Endothelial cell of umbilical vein (primary cell): ENCODE results near the gene PARP12. TPM values are rescaled to one million over a fixed set of nuclear protein-coding genes. Genes with fewer than 3 reads are reported as not detected.

Experiments used
- BruUV-seq: library from RNA; stranded (reverse); fragments of 400-500 nt; replicated peaks from 2 replicates; lab custom pipeline; 2021; lab: Mats Ljungman, UMichigan
- CTCF ChIA-PET: fragments of 300-600, 350-600 bp; sonication (Branson Sonifier 250); formaldehyde crosslinking; loops from one replicate; lab custom pipeline; 2021; ENCODE audit warnings: antibody characterized with exemption, inconsistent platforms; lab: Charles Lee
- POLR2A ChIA-PET: fragments of 300-600, 350-600 bp; sonication (Branson Sonifier 250); formaldehyde crosslinking; loops from one replicate; lab custom pipeline; 2021; ENCODE audit warnings: antibody characterized with exemption, inconsistent platforms; lab: Charles Lee
- DNase-seq: peaks from one replicate; pipeline ENCODE4 v3.0.0-alpha.2; 2011; ENCODE audit warnings: low read depth, low spot score
- FAIRE-seq: peaks from 2 replicates; lab custom pipeline; 2011; peaks lifted over from hg19 to GRCh38; lab: Jason Lieb, UNC
- H2AFZ ChIP-seq: 2 replicates; pipeline ENCODE4 v1.6.0; 2012; ENCODE audit warnings: low read depth, low read length, control low read depth, inconsistent platforms
- H3K27ac ChIP-seq: 2 replicates; pipeline ENCODE4 v1.5.1; 2011; ENCODE audit warnings: low read depth, mild to moderate bottlenecking, control low read depth, low read length, moderate library complexity; ENCODE audit not compliant: insufficient read depth
- H3K27me3 ChIP-seq, 2 experiments: 2 replicates each; pipeline versions ENCODE4 v1.6.0 to v1.6.1; 2011; ENCODE audit warnings: low read length in 2 of 2, mixed read lengths in 1 of 2; ENCODE audit not compliant: control insufficient read depth in 2 of 2, insufficient read depth in 2 of 2
- H3K36me3 ChIP-seq, 2 experiments: 2 replicates in 1 of 2; 3 replicates in 1 of 2; pipeline ENCODE4 v1.5.1; 2011; ENCODE audit warnings: low read length in 2 of 2, mild to moderate bottlenecking in 1 of 2, moderate library complexity in 1 of 2; ENCODE audit not compliant: control insufficient read depth in 2 of 2, insufficient read depth in 2 of 2; ENCODE audit errors: extremely low read depth in 1 of 2
- H3K4me1 ChIP-seq: 3 replicates; pipeline ENCODE4 v1.5.1; 2011; ENCODE audit warnings: mild to moderate bottlenecking, low read length; ENCODE audit not compliant: control insufficient read depth, insufficient read depth; ENCODE audit errors: extremely low read depth
- H3K4me2 ChIP-seq: 2 replicates; pipeline ENCODE4 v1.6.1; 2011; ENCODE audit warnings: low read length, control low read depth, mixed read lengths; ENCODE audit not compliant: insufficient read depth
- H3K4me3 ChIP-seq, 3 experiments: fragments of 200-600 bp in 1 of 3; sonication (generic), shearing (Covaris generic) in 1 of 3; replicated peaks in 1 of 3; 2 replicates each; pipeline ENCODE4 v1.5.1; 2011 to 2016; ENCODE audit warnings: control low read depth in 3 of 3, low read length in 3 of 3, mild to moderate bottlenecking in 2 of 3, inconsistent platforms in 1 of 3, low read depth in 1 of 3, moderate library complexity in 1 of 3; ENCODE audit not compliant: insufficient read depth in 1 of 3
- H3K79me2 ChIP-seq: 2 replicates; pipeline ENCODE4 v1.6.0; 2012; ENCODE audit warnings: low read length, inconsistent platforms; ENCODE audit not compliant: control insufficient read depth, insufficient read depth
- H3K9ac ChIP-seq: replicated peaks from 2 replicates; pipeline ENCODE3; 2011; ENCODE audit warnings: low read length, control low read depth; ENCODE audit not compliant: insufficient read depth; ENCODE audit errors: extremely low read depth
- H3K9me1 ChIP-seq: replicated peaks from 3 replicates; pipeline ENCODE4 v1.6.0; 2011; ENCODE audit warnings: mild to moderate bottlenecking, low read length; ENCODE audit not compliant: control insufficient read depth, insufficient read depth; ENCODE audit errors: extremely low read depth
- H3K9me3 ChIP-seq: replicated peaks from 2 replicates; pipeline ENCODE4 v1.5.1; 2012; ENCODE audit warnings: low read length, inconsistent platforms; ENCODE audit not compliant: control insufficient read depth, insufficient read depth
- H4K20me1 ChIP-seq: replicated peaks from 2 replicates; pipeline ENCODE3; 2011; ENCODE audit warnings: mild to moderate bottlenecking, low read length; ENCODE audit not compliant: control insufficient read depth, insufficient read depth; ENCODE audit errors: extremely low read depth
- CTCF ChIP-seq, 2 donors: IDR thresholded peaks; 1 replicate in 1 of 2; 2 replicates in 1 of 2; pipeline ENCODE4 v1.5.1; 2011; ENCODE audit warnings: low read length in 2 of 2, mild to moderate bottlenecking in 2 of 2, moderate library complexity in 2 of 2, control low read depth in 1 of 2, inconsistent platforms in 1 of 2, low read depth in 1 of 2; ENCODE audit not compliant: insufficient read depth in 1 of 2; ENCODE audit errors: extremely low read depth in 1 of 2
- EZH2 ChIP-seq: IDR thresholded peaks from 2 replicates; pipeline ENCODE4 v1.6.1; 2012; ENCODE audit warnings: borderline replicate concordance, low read depth, mild to moderate bottlenecking, moderate library complexity, low read length, inconsistent platforms; ENCODE audit not compliant: severe bottlenecking
- FOS ChIP-seq: IDR thresholded peaks from 2 replicates; pipeline ENCODE4 v1.6.1; 2011; ENCODE audit warnings: mild to moderate bottlenecking, low read length, moderate library complexity, borderline replicate concordance; ENCODE audit not compliant: insufficient read depth
- GATA2 ChIP-seq: IDR thresholded peaks from 2 replicates; pipeline ENCODE4 v1.7.0; 2011; ENCODE audit warnings: low read depth, mild to moderate bottlenecking, moderate library complexity, mixed read lengths, low read length; ENCODE audit not compliant: insufficient read length, insufficient read depth
- JUN ChIP-seq: IDR thresholded peaks from 2 replicates; pipeline ENCODE4 v1.6.1; 2011; ENCODE audit warnings: borderline replicate concordance, low read depth; ENCODE audit not compliant: insufficient read length, insufficient read depth
- MAX ChIP-seq: IDR thresholded peaks from 2 replicates; pipeline ENCODE4 v1.6.1; 2011; ENCODE audit not compliant: insufficient read depth, insufficient read length
- MYC ChIP-seq: IDR thresholded peaks from one replicate; pipeline ENCODE4 v1.6.1; 2011; ENCODE audit warnings: mild to moderate bottlenecking, low read depth, low read length
- POLR2A ChIP-seq: IDR thresholded peaks from 2 replicates; pipeline ENCODE4 v1.6.1; 2012; ENCODE audit warnings: low read depth, mild to moderate bottlenecking, control low read depth, low read length
- POLR2AphosphoS5 ChIP-seq: IDR thresholded peaks from 2 replicates; pipeline ENCODE4 v1.6.1; 2012; ENCODE audit warnings: low read depth, mild to moderate bottlenecking, control low read depth, low read length, moderate library complexity; ENCODE audit not compliant: insufficient read depth
- dilution Hi-C: fragments of 300-500 bp; cut with MboI; formaldehyde crosslinking; loops from one replicate; pipeline ENCODE4 v1.15.0; 2019; ENCODE audit warnings: low sequenced_read_pairs; ENCODE audit not compliant: extremely low pct_ligation_motif_present
- intact Hi-C: fragments of 100-400 bp; cut with micrococcal nuclease; formaldehyde crosslinking; loops from one replicate; pipeline ENCODE4 v1.10.0; 2022
- polyA plus RNA-seq, 4 experiments: library from polyadenylated mRNA; depleted of rRNA in 3 of 4; stranded (reverse) in 3 of 4; unstranded in 1 of 4; fragments of >200 nt; gene quantifications; 2 replicates each; pipeline versions ENCODE4 v1.2.1 to v1.2.3, GENCODE V29; 2011 to 2012; ENCODE audit warnings: missing spikeins in 1 of 4
- total RNA-seq: library from RNA; stranded (reverse); gene quantifications from 2 replicates; pipeline ENCODE4 v1.2.3, GENCODE V29; 2021

PARP12 gene
- total and polyA plus RNA-seq, 2 donors (not counting 3 experiments of a cell fraction or from before 2014, with no cell fraction given) = 65.4 to 83.2 TPM

GRCh38 chr7:140060788-140061606, 1.8 kb downstream of the PARP12 start:
- Histone ChIP-seq H3K4me1 (peaks cover 36% of the 10 kb centered on the region), H3K27ac (peak overlapping the region; percentile 84), H2AFZ (no peak overlapping the region), H3K4me3 (peak overlapping the region in 1 of 3 experiments; percentile 71), H3K9me1 (no peaks in the 10 kb centered on the region), H3K9me3 (no peaks in the 10 kb centered on the region), H3K79me2 (peaks cover 36% of the 10 kb centered on the region), H3K36me3 (peaks cover 4 to 6% of the 10 kb centered on the region in 2 experiments), H3K27me3 (no peaks in the 10 kb centered on the region), H3K9ac (peak overlapping the region; percentile 82), H3K4me2 (peak overlapping the region; percentile 48), H4K20me1 (no peaks in the 10 kb centered on the region)
- dilution Hi-C loops (no loop called here), intact Hi-C loops (loop anchor here (1.0 to 10.0 kb wide), 3 partner anchors 19 to 264 kb away; no protein-coding TSS in a partner anchor)
- peak; percentile 77 for FAIRE-seq
- POLR2A ChIA-PET = interaction anchor here (0.7 to 1.8 kb wide), 2 partner anchors 12 to 19 kb away, joined by 5 read pairs; no protein-coding TSS in a partner anchor
- peak; percentile 88 for DNase-seq
- no TSS peak for BruUV-seq
- TF ChIP-seq JUN (no peak), POLR2A (peak; percentile 20)
- CTCF ChIA-PET = interaction anchor here (1.2 to 10.0 kb wide), 6 partner anchors 20 to 561 kb away, joined by 3 to 66 read pairs (median 5); no protein-coding TSS in a partner anchor

- ChIA-PET POLR2A (interaction anchor here (0.7 to 1.8 kb wide), 2 partner anchors 11 to 18 kb away, joined by 5 read pairs; no protein-coding TSS in a partner anchor), CTCF (interaction anchor here (1.2 to 10.0 kb wide), 7 partner anchors 10 to 561 kb away, joined by 3 to 66 read pairs (median 6); no protein-coding TSS in a partner anchor)
- peaks cover 36% of the 10 kb centered on the region for H3K4me1 ChIP-seq
- peaks cover 4 to 6% of the 10 kb centered on the region in 2 experiments for H3K36me3 ChIP-seq
- TF ChIP-seq EZH2 = no peak
- TF ChIP-seq POLR2AphosphoS5 = no peak
- TF ChIP-seq GATA2 = no peak
- TF ChIP-seq MAX = no peak
- TF ChIP-seq MYC = no peak
- TF ChIP-seq POLR2A = no peak
- no peak for TF ChIP-seq JUN
- TF ChIP-seq FOS = no peak
- no peak for TF ChIP-seq CTCF (IDR thresholded peaks at IDR 0.05; ENCODE audit: extremely low read depth in 1 of 2, insufficient read depth in 1 of 2, low read depth in 1 of 2, low read length in 2 of 2)
- BruUV-seq = no TSS peak
- no peaks in the 10 kb centered on the region for H4K20me1 ChIP-seq
- no peaks in the 10 kb centered on the region for H3K9me3 ChIP-seq
- H3K79me2 ChIP-seq = peaks cover 39% of the 10 kb centered on the region
- H3K27me3 ChIP-seq = no peaks in the 10 kb centered on the region
- peak overlapping the region; percentile 48 for H3K4me2 ChIP-seq
- H3K9me1 ChIP-seq = no peaks in the 10 kb centered on the region
- dilution Hi-C loops = no loop called here
- peak overlapping the region; percentile 45 for H3K9ac ChIP-seq
- FAIRE-seq (no peak), DNase-seq (peak; percentile 26)
- H2AFZ ChIP-seq = no peak overlapping the region
- peak overlapping the region; percentile 84 for H3K27ac ChIP-seq
- intact Hi-C loops = loop anchor here (2.0 to 10.0 kb wide), 2 partner anchors 55 to 265 kb away; no protein-coding TSS in a partner anchor
- no peak overlapping the region for H3K4me3 ChIP-seq
Measured at GRCh38 chr7:140060243-140060630, 2.5 kb downstream of the PARP12 start.
